ENCODE measurements around the gene IFNL1.

Gene IFNL1

DNA sequence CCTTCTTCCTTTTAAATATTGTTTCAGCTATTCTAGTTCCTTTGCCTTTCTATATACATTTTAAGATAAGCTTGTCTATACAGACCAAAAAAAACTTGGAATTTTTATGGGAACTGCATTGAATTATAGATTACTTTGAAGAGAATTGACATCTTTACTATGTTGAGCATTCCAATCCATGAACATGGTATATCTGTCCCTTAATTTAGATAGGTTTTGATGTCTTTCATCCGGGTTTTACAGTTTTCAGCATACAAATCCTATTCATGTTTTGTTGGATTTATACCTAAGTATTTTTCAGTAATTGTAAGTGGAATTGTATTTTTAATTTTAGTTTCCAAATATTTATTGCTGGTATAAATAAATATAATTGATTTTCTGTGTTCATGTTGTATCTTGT, 12.2 kb upstream of the IFNL1 start:
- no peak for TF ChIP-seq POLR2AphosphoS5 (IDR thresholded peaks at IDR 0.05; ENCODE audit: low read depth, low read length)
- TF ChIP-seq FOXP2 (optimal IDR thresholded peaks at IDR 0.05; ENCODE audit: borderline replicate concordance, extremely low read depth, extremely low read length, insufficient read depth) = no peak
- TF ChIP-seq, protein P1, sequence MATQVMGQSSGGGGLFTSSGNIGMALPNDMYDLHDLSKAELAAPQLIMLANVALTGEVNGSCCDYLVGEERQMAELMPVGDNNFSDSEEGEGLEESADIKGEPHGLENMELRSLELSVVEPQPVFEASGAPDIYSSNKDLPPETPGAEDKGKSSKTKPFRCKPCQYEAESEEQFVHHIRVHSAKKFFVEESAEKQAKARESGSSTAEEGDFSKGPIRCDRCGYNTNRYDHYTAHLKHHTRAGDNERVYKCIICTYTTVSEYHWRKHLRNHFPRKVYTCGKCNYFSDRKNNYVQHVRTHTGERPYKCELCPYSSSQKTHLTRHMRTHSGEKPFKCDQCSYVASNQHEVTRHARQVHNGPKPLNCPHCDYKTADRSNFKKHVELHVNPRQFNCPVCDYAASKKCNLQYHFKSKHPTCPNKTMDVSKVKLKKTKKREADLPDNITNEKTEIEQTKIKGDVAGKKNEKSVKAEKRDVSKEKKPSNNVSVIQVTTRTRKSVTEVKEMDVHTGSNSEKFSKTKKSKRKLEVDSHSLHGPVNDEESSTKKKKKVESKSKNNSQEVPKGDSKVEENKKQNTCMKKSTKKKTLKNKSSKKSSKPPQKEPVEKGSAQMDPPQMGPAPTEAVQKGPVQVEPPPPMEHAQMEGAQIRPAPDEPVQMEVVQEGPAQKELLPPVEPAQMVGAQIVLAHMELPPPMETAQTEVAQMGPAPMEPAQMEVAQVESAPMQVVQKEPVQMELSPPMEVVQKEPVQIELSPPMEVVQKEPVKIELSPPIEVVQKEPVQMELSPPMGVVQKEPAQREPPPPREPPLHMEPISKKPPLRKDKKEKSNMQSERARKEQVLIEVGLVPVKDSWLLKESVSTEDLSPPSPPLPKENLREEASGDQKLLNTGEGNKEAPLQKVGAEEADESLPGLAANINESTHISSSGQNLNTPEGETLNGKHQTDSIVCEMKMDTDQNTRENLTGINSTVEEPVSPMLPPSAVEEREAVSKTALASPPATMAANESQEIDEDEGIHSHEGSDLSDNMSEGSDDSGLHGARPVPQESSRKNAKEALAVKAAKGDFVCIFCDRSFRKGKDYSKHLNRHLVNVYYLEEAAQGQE (IDR thresholded peaks at IDR 0.05; ENCODE audit: insufficient read depth in 1 of 2, low read depth in 2 of 2, low read length in 2 of 2) = no peak
- no peak for TF ChIP-seq SIN3A (IDR thresholded peaks at IDR 0.05; ENCODE audit: borderline replicate concordance, insufficient read depth, low read length)
- no peak for TF ChIP-seq TAF1 (IDR thresholded peaks at IDR 0.05; ENCODE audit: borderline replicate concordance, insufficient read depth, low read length)

DNA sequence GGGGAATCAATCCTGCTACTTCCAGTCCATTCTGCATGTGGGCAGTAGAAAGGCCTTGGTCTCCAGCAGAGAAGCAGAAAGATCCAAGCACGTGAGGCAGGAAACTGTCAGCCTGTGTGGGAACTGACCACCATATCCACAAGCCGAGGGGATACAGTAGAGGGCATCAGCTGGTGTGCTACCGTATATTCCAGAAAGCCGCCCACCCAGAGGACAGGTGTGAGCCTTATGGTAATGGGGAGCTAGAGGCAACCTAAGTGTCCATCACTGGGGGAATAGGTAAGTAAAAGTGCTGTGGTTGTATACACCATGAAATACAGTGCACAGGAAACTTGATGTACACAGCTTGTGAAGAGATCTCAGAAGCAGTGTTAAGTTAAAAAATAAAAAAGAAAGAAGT, 2.8 kb upstream of the IFNL1 start:
- TF ChIP-seq SIN3A (IDR thresholded peaks at IDR 0.05; ENCODE audit: borderline replicate concordance, insufficient read depth, low read length) (no peak), TAF1 (IDR thresholded peaks at IDR 0.05; ENCODE audit: borderline replicate concordance, insufficient read depth, low read length) (no peak), POLR2AphosphoS5 (IDR thresholded peaks at IDR 0.05; ENCODE audit: low read depth, low read length) (no peak), FOXP2 (optimal IDR thresholded peaks at IDR 0.05; ENCODE audit: borderline replicate concordance, extremely low read depth, extremely low read length, insufficient read depth) (no peak)
- TF ChIP-seq, protein P1 (IDR thresholded peaks at IDR 0.05; ENCODE audit: insufficient read depth in 1 of 2, low read depth in 2 of 2, low read length in 2 of 2) = no peak

DNA sequence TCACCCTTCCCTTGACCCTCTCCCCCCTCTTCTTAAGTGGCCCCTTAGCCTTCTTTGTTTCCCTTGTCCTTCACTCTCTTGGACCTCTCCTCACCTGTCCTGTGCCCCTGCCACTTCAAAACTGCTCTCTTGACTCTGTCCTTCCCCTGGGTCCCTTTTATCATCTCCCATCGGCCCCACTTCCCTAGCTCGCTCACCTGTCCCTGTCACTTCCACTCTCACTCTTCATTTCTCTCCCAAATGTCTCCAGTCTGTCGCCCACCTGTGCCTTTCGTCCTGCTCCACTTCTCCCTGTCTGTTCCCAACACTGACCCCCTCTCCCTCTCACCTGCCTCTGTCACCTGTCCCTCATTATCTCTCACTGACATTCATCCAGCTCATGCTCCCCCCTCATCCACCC, 699 bp downstream of the IFNL1 start:
- TF ChIP-seq POLR2AphosphoS5 (IDR thresholded peaks at IDR 0.05; ENCODE audit: low read depth, low read length) (no peak), TAF1 (IDR thresholded peaks at IDR 0.05; ENCODE audit: borderline replicate concordance, insufficient read depth, low read length) (no peak), FOXP2 (optimal IDR thresholded peaks at IDR 0.05; ENCODE audit: borderline replicate concordance, extremely low read depth, extremely low read length, insufficient read depth) (no peak), SIN3A (IDR thresholded peaks at IDR 0.05; ENCODE audit: borderline replicate concordance, insufficient read depth, low read length) (no peak)
- TF ChIP-seq, protein P1 (IDR thresholded peaks at IDR 0.05; ENCODE audit: insufficient read depth in 1 of 2, low read depth in 2 of 2, low read length in 2 of 2) = no peak

DNA sequence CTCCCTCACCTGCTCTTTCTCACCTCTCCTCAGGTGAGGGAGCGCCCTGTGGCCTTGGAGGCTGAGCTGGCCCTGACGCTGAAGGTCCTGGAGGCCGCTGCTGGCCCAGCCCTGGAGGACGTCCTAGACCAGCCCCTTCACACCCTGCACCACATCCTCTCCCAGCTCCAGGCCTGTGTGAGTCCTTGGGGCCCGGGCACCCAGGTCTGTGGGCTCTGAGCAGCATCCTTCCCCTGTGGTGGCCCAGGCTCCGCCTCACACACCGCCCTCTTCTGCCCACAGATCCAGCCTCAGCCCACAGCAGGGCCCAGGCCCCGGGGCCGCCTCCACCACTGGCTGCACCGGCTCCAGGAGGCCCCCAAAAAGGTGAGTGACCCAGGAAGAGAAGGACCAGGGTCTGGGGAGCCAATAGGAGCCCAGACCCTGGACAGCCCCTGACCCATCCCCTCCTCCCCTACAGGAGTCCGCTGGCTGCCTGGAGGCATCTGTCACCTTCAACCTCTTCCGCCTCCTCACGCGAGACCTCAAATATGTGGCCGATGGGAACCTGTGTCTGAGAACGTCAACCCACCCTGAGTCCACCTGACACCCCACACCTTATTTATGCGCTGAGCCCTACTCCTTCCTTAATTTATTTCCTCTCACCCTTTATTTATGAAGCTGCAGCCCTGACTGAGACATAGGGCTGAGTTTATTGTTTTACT, 1.9 kb downstream of the IFNL1 start:
- TF ChIP-seq TAF1 (IDR thresholded peaks at IDR 0.05; ENCODE audit: borderline replicate concordance, insufficient read depth, low read length) (no peak), FOXP2 (optimal IDR thresholded peaks at IDR 0.05; ENCODE audit: borderline replicate concordance, extremely low read depth, extremely low read length, insufficient read depth) (no peak), POLR2AphosphoS5 (IDR thresholded peaks at IDR 0.05; ENCODE audit: low read depth, low read length) (no peak), SIN3A (IDR thresholded peaks at IDR 0.05; ENCODE audit: borderline replicate concordance, insufficient read depth, low read length) (no peak)
- TF ChIP-seq, protein P1 (IDR thresholded peaks at IDR 0.05; ENCODE audit: insufficient read depth in 1 of 2, low read depth in 2 of 2, low read length in 2 of 2) = no peak

All from PFSK-1 (cell line).